ENCODE measurements around the gene LCE1D.

- TF ChIP-seq CTCF (IDR thresholded peaks at IDR 0.05) = no peak
- TF ChIP-seq TCF7L2 (IDR thresholded peaks at IDR 0.05; ENCODE audit: low read depth, low read length) = no peak
These were observed 13.4 kb upstream of the LCE1D start for GRCh38 chr1:152783095-152783494.
